HepG2 (cell line): ENCODE data around the gene PTCD1. TPM values are rescaled to one million over a fixed set of nuclear protein-coding genes. Genes with fewer than 3 reads are reported as not detected.
A peak's percentile ranks its signal among the peaks of the same experiment; 100 is the strongest.

Source experiments
- GABPA ChIP-seq, 2 experiments: IDR thresholded peaks; 2 replicates each; pipeline ENCODE4 v1.6.1; 2011 to 2016; ENCODE audit warnings: low read depth in 2 of 2, low read length in 1 of 2, missing biosample characterization in 1 of 2, missing genetic modification characterization in 1 of 2
- HIVEP1 ChIP-seq: sonication (generic); formaldehyde crosslinking; IDR thresholded peaks from 2 replicates; pipeline ENCODE4 v1.4.0; 2020; ENCODE audit warnings: mild to moderate bottlenecking, missing genetic modification reagents
- KDM5A ChIP-seq: fragments of 200-600 bp; sonication (generic); IDR thresholded peaks from 2 replicates; pipeline ENCODE4 v1.7.0; 2018; ENCODE audit warnings: antibody characterized with exemption, mild to moderate bottlenecking, low read length, borderline replicate concordance
- KDM6A ChIP-seq: IDR thresholded peaks from 2 replicates; pipeline ENCODE4 v1.6.1; 2016; ENCODE audit warnings: low read depth
- MTA3 ChIP-seq: sonication (generic); formaldehyde crosslinking; IDR thresholded peaks from 2 replicates; pipeline ENCODE4 v1.4.0; 2020; ENCODE audit warnings: missing genetic modification reagents
- NCOA5 ChIP-seq: sonication (generic); formaldehyde crosslinking; IDR thresholded peaks from 2 replicates; pipeline ENCODE4 v1.4.0; 2020; ENCODE audit warnings: missing genetic modification reagents
- NKX3-1 ChIP-seq: sonication (generic); formaldehyde crosslinking; IDR thresholded peaks from 2 replicates; pipeline ENCODE4 v1.5.0; 2020; ENCODE audit warnings: missing genetic modification reagents
- NR2F1 ChIP-seq, 2 experiments: fragments of 450-650 bp in 1 of 2; formaldehyde crosslinking in 1 of 2; IDR thresholded peaks; 2 replicates each; pipeline versions ENCODE4 v1.5.0 to v1.6.1; 2016 to 2020; ENCODE audit warnings: mild to moderate bottlenecking in 1 of 2, missing compliant biosample characterization in 1 of 2, missing genetic modification reagents in 1 of 2, moderate library complexity in 1 of 2
- NRL ChIP-seq: sonication (generic); formaldehyde crosslinking; IDR thresholded peaks from 2 replicates; pipeline ENCODE4 v1.5.0; 2020; ENCODE audit warnings: missing genetic modification reagents, mild to moderate bottlenecking, moderate library complexity, borderline replicate concordance
- PRMT3 ChIP-seq: sonication (generic); formaldehyde crosslinking; IDR thresholded peaks from 2 replicates; pipeline ENCODE4 v1.8.1; 2022; ENCODE audit warnings: low read depth, mild to moderate bottlenecking, moderate library complexity, missing genetic modification reagents, borderline replicate concordance
- TBX2 ChIP-seq: sonication (generic); formaldehyde crosslinking; IDR thresholded peaks from 2 replicates; pipeline ENCODE4 v1.5.0; 2020; ENCODE audit warnings: missing genetic modification reagents, mild to moderate bottlenecking, borderline replicate concordance
- XRCC5 ChIP-seq: fragments of 200-400 bp; formaldehyde crosslinking; optimal IDR thresholded peaks from 2 replicates; pipeline ENCODE3; 2017; ENCODE audit warnings: mild to moderate bottlenecking, low read length
- ZNF121 ChIP-seq: sonication (generic); formaldehyde crosslinking; IDR thresholded peaks from 2 replicates; pipeline ENCODE4 v1.5.0; 2020; ENCODE audit warnings: mild to moderate bottlenecking, missing genetic modification reagents
- ZNF143 ChIP-seq: sonication (generic); formaldehyde crosslinking; IDR thresholded peaks from 2 replicates; pipeline ENCODE4 v1.4.0; 2020; ENCODE audit warnings: missing genetic modification reagents
- ZNF451 ChIP-seq: sonication (generic); formaldehyde crosslinking; IDR thresholded peaks from 2 replicates; pipeline ENCODE4 v1.5.0; 2020; ENCODE audit warnings: mild to moderate bottlenecking, missing genetic modification reagents
- ZNF547 ChIP-seq: sonication (generic); formaldehyde crosslinking; IDR thresholded peaks from 2 replicates; pipeline ENCODE4 v1.5.1; 2020; ENCODE audit warnings: mild to moderate bottlenecking, missing genetic modification reagents
- ZNF550 ChIP-seq: sonication (generic); formaldehyde crosslinking; IDR thresholded peaks from 2 replicates; pipeline ENCODE4 v1.4.0; 2020; ENCODE audit warnings: mild to moderate bottlenecking, missing genetic modification reagents, borderline replicate concordance
- ZNF792 ChIP-seq: IDR thresholded peaks from 2 replicates; pipeline ENCODE4 v1.6.1; 2016
- polyA plus RNA-seq, 8 experiments: library from polyadenylated mRNA; depleted of rRNA in 3 of 8; stranded (reverse) in 7 of 8; unstranded in 1 of 8; fragments of >200 nt; fragmentation: Illumina TruSeq in 4 of 8; extraction: Trizol in 4 of 8; gene quantifications; 2 replicates each; pipeline versions ENCODE4 v1.2.1 to v1.2.3, GENCODE V29; 2011 to 2016; ENCODE audit warnings: low read depth in 4 of 8, missing spikeins in 1 of 8, mixed read lengths in 1 of 8; ENCODE audit not compliant: insufficient read depth in 1 of 8
- total RNA-seq, 5 experiments: library from RNA; depleted of rRNA; stranded (reverse); fragments of >200 nt; fragmentation: Illumina TruSeq; extraction: Trizol; gene quantifications; 2 replicates each; pipeline ENCODE4 v1.2.3, GENCODE V29; 2016; ENCODE audit warnings: low read depth in 1 of 5
- TF ChIP-seq, protein P1 (sequence below): sonication (generic); formaldehyde crosslinking; IDR thresholded peaks from 2 replicates; pipeline ENCODE4 v1.4.0; 2020; ENCODE audit warnings: missing genetic modification reagents, mild to moderate bottlenecking, borderline replicate concordance
- TF ChIP-seq, protein P2 (sequence below): sonication (generic); formaldehyde crosslinking; IDR thresholded peaks from 2 replicates; pipeline ENCODE4 v1.4.0; 2020; ENCODE audit warnings: missing genetic modification reagents, borderline replicate concordance
- TF ChIP-seq, protein P3 (sequence below): sonication (generic); formaldehyde crosslinking; IDR thresholded peaks from 2 replicates; pipeline ENCODE4 v1.5.0; 2020; ENCODE audit warnings: mild to moderate bottlenecking, missing genetic modification reagents

The PTCD1 gene
- total and polyA plus RNA-seq, 2 of the 13 experiments (the other 11 are each of a cell fraction or from before 2014, with no cell fraction given): 3.0 to 8.4 TPM

DNA sequence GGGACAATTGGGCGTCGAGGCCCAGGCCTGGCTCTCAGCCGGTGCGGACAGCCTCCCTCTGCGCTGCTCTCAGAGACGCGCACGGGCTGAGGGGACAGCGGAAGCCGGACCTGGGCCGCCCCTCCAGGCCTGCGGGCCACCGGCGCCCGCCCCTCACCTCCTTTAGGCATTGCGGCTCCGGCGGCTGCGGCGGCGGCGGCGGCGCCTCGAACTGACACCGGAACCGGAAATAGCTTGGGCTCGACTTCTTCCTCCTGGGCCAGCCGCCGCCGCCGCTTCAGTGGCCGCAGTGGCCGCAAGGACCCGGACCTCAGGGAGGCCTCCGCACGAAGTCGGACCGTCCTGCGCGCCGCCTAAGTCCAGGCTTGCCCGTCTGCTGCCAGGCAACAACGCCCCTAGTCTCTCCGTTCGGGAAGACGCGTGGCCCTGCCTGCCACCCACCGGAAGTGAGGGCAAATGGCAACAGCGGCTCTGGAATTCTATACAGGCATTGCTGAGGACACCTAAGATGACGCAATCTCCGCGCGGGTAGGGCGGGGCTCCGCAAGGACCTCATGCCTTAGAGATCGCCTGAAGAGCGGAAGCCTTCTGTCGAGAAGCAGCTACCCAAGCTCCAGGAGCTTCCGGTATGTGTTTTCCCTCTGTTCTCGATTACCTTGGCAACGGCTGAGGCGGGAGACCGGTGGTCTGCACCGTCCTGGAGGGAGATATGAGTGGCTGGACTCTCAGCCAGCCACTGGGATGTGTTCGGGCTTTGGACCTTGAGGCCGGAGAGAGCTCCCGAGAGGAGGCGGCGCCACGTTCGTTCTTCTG is 30.0 kb downstream of the PTCD1 start, which contains the start of the genes BUD31 and PDAP1 (continued):
- TF ChIP-seq, protein P1, sequence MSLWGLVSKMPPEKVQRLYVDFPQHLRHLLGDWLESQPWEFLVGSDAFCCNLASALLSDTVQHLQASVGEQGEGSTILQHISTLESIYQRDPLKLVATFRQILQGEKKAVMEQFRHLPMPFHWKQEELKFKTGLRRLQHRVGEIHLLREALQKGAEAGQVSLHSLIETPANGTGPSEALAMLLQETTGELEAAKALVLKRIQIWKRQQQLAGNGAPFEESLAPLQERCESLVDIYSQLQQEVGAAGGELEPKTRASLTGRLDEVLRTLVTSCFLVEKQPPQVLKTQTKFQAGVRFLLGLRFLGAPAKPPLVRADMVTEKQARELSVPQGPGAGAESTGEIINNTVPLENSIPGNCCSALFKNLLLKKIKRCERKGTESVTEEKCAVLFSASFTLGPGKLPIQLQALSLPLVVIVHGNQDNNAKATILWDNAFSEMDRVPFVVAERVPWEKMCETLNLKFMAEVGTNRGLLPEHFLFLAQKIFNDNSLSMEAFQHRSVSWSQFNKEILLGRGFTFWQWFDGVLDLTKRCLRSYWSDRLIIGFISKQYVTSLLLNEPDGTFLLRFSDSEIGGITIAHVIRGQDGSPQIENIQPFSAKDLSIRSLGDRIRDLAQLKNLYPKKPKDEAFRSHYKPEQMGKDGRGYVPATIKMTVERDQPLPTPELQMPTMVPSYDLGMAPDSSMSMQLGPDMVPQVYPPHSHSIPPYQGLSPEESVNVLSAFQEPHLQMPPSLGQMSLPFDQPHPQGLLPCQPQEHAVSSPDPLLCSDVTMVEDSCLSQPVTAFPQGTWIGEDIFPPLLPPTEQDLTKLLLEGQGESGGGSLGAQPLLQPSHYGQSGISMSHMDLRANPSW (CRISPR knock-in tag): peak; percentile 76; the same call in 1 of the 2 replicates
- TF ChIP-seq, protein P2, sequence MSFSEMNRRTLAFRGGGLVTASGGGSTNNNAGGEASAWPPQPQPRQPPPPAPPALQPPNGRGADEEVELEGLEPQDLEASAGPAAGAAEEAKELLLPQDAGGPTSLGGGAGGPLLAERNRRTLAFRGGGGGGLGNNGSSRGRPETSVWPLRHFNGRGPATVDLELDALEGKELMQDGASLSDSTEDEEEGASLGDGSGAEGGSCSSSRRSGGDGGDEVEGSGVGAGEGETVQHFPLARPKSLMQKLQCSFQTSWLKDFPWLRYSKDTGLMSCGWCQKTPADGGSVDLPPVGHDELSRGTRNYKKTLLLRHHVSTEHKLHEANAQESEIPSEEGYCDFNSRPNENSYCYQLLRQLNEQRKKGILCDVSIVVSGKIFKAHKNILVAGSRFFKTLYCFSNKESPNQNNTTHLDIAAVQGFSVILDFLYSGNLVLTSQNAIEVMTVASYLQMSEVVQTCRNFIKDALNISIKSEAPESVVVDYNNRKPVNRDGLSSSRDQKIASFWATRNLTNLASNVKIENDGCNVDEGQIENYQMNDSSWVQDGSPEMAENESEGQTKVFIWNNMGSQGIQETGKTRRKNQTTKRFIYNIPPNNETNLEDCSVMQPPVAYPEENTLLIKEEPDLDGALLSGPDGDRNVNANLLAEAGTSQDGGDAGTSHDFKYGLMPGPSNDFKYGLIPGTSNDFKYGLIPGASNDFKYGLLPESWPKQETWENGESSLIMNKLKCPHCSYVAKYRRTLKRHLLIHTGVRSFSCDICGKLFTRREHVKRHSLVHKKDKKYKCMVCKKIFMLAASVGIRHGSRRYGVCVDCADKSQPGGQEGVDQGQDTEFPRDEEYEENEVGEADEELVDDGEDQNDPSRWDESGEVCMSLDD: no peak
- TF ChIP-seq ZNF451 (CRISPR knock-in tag) (0 out of 2 replicates have a peak, but pooled peaks have one; percentile 40), NKX3-1 (peak; percentile 71; the same call in 1 of the 2 replicates), HIVEP1 (CRISPR knock-in tag) (peak; percentile 80; the same call in 1 of the 2 replicates), MTA3 (CRISPR knock-in tag) (no peak), ZNF143 (CRISPR knock-in tag) (no peak; the same call in 1 of the 2 replicates), KDM6A (CRISPR knock-in tag) (0 out of 2 replicates have a peak, but pooled peaks have one; percentile 22), NCOA5 (CRISPR knock-in tag) (no peak), ZNF547 (CRISPR knock-in tag) (peak; percentile 77; the same call in 1 of the 2 replicates), NR2F1 (CRISPR knock-in tag; IDR thresholded peaks at IDR 0.05) (0 out of 4 replicates have a peak, but pooled peaks of 1 of the 2 experiments have one; percentile 12), ZNF121 (CRISPR knock-in tag) (no peak), NRL (peak; percentile 90; the same call in 1 of the 2 replicates), TBX2 (CRISPR knock-in tag) (peak; percentile 71), ZNF792 (peak; percentile 39; the same call in 1 of the 2 replicates), KDM5A (peak; percentile 80), PRMT3 (CRISPR knock-in tag) (no peak), XRCC5 (peak; percentile 85), ZNF550 (CRISPR knock-in tag) (0 out of 2 replicates have a peak, but pooled peaks have one; percentile 10), GABPA (IDR thresholded peaks at IDR 0.05; ENCODE audit: low read depth, low read length) (peak; percentile 83), GABPA (CRISPR knock-in tag; IDR thresholded peaks at IDR 0.05; ENCODE audit: low read depth) (peak; percentile 93)
- TF ChIP-seq, protein P3, sequence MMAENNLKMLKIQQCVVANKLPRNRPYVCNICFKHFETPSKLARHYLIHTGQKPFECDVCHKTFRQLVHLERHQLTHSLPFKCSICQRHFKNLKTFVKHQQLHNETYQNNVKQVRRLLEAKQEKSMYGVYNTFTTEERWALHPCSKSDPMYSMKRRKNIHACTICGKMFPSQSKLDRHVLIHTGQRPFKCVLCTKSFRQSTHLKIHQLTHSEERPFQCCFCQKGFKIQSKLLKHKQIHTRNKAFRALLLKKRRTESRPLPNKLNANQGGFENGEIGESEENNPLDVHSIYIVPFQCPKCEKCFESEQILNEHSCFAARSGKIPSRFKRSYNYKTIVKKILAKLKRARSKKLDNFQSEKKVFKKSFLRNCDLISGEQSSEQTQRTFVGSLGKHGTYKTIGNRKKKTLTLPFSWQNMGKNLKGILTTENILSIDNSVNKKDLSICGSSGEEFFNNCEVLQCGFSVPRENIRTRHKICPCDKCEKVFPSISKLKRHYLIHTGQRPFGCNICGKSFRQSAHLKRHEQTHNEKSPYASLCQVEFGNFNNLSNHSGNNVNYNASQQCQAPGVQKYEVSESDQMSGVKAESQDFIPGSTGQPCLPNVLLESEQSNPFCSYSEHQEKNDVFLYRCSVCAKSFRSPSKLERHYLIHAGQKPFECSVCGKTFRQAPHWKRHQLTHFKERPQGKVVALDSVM (CRISPR knock-in tag): peak; percentile 30; the same call in 1 of the 2 replicates
